GM21360 (cell line): Measurements from ENCODE around the gene PTPRF.

Experiments used
- ATAC-seq: cut with Tn5 transposase; IDR thresholded peaks from one replicate; pipeline ENCODE4 v1.9.1; 2021; ENCODE audit warnings: mild to moderate bottlenecking, moderate library complexity; ENCODE audit not compliant: unreplicated experiment

Gene PTPRF

GRCh38 chr1:43598622-43599021 is 67.9 kb downstream of the PTPRF start:
- ATAC-seq = no peak

GRCh38 chr1:43600033-43601020 is 69.6 kb downstream of the PTPRF start:
- ATAC-seq = no peak

GRCh38 chr1:43602990-43603389 is 72.3 kb downstream of the PTPRF start:
- ATAC-seq = no peak

GRCh38 chr1:43604192-43604591 is 73.5 kb downstream of the PTPRF start:
- no peak for ATAC-seq

- ATAC-seq = no peak
These were observed 74.5 kb downstream of the PTPRF start for GRCh38 chr1:43605157-43605556.

GRCh38 chr1:43605766-43606165 is 75.1 kb downstream of the PTPRF start:
- no peak for ATAC-seq

GRCh38 chr1:43606624-43607023 is 75.9 kb downstream of the PTPRF start:
- no peak for ATAC-seq

GRCh38 chr1:43608827-43609226 is 78.1 kb downstream of the PTPRF start:
- no peak for ATAC-seq

GRCh38 chr1:43610339-43610738 is 79.7 kb downstream of the PTPRF start:
- ATAC-seq = no peak

GRCh38 chr1:43611950-43612349 is 81.3 kb downstream of the PTPRF start:
- ATAC-seq = no peak

GRCh38 chr1:43612406-43612805 is 81.7 kb downstream of the PTPRF start:
- ATAC-seq = no peak

GRCh38 chr1:43613075-43613942 is 82.6 kb downstream of the PTPRF start:
- ATAC-seq = no peak

GRCh38 chr1:43614211-43614610 is 83.5 kb downstream of the PTPRF start:
- ATAC-seq = no peak

- no peak for ATAC-seq
These were observed 84.2 kb downstream of the PTPRF start for GRCh38 chr1:43614891-43615290.

- ATAC-seq = no peak
These were observed 85.7 kb downstream of the PTPRF start for GRCh38 chr1:43616383-43616782.

- ATAC-seq = no peak
These were observed 86.3 kb downstream of the PTPRF start for GRCh38 chr1:43617011-43617410.

- ATAC-seq = no peak
These were observed 87.0 kb downstream of the PTPRF start for GRCh38 chr1:43617668-43618067.

- ATAC-seq = no peak
These were observed 88.0 kb downstream of the PTPRF start for GRCh38 chr1:43618521-43619313.

- no peak for ATAC-seq
These were observed 88.7 kb downstream of the PTPRF start for GRCh38 chr1:43619314-43619790.

- no peak for ATAC-seq
These were observed 89.6 kb downstream of the PTPRF start for GRCh38 chr1:43619996-43620920.
